ENCODE measurements around the gene DUOX2. TPM values are rescaled to one million over a fixed set of nuclear protein-coding genes. Genes with fewer than 3 reads are reported as not detected.

DUOX2 gene
- total RNA-seq, 4 donors from 2014 or later, result not detected

GRCh38 chr15:45116006-45116481, 2.1 kb upstream of the DUOX2 start:
- DNase-seq (no peak), ATAC-seq (no peak)
- Histone ChIP-seq H3K27me3 (peaks cover 66 to 67% (median 67%) of the 10 kb centered on the region in 3 donors), H3K9me3 (no peaks in the 10 kb centered on the region), H3K4me1 (peaks cover 7 to 15% of the 10 kb centered on the region in 2 donors), H3K36me3 (no peaks in the 10 kb centered on the region), H3K27ac (no peak overlapping the region), H3K4me3 (no peak overlapping the region)
- in situ Hi-C loops (cut with MboI; ENCODE audit: low sequenced_read_pairs in 4 of 4), result no loop called here
- intact Hi-C loops (cut with DNase I; ENCODE audit: low total_unique reads), result no loop called here
- TF ChIP-seq POLR2A (IDR thresholded peaks at IDR 0.05) (no peak), CTCF (IDR thresholded peaks at IDR 0.05 in 4 of 5, conservative IDR thresholded peaks at IDR 0.05 in 1 of 5) (no peak)

- intact Hi-C loops (cut with DNase I; ENCODE audit: low total_unique reads), result no loop called here
Observed at GRCh38 chr15:45115312-45115820, 1.4 kb upstream of the DUOX2 start.

GRCh38 chr15:45114751-45115085, 746 bp upstream of the DUOX2 start:
- Histone ChIP-seq H3K4me3 (no peak overlapping the region), H3K4me1 (peaks cover 7 to 15% of the 10 kb centered on the region in 2 donors), H3K27me3 (peaks cover 73 to 76% (median 75%) of the 10 kb centered on the region in 3 donors), H3K27ac (no peak overlapping the region), H3K36me3 (no peaks in the 10 kb centered on the region), H3K9me3 (no peaks in the 10 kb centered on the region)
- TF ChIP-seq CTCF (IDR thresholded peaks at IDR 0.05 in 4 of 5, conservative IDR thresholded peaks at IDR 0.05 in 1 of 5) (no peak), POLR2A (IDR thresholded peaks at IDR 0.05) (no peak)
- intact Hi-C loops (cut with DNase I; ENCODE audit: low total_unique reads), result no loop called here
- DNase-seq, result no peak
- no peak for ATAC-seq
- in situ Hi-C loops (cut with MboI; ENCODE audit: low sequenced_read_pairs in 4 of 4), result no loop called here

More at GRCh38 chr15:45115312-45115820, 1.4 kb upstream of the DUOX2 start:
- Histone ChIP-seq H3K4me1 (peaks cover 7 to 15% of the 10 kb centered on the region in 2 donors), H3K4me3 (no peak overlapping the region), H3K9me3 (no peaks in the 10 kb centered on the region), H3K36me3 (no peaks in the 10 kb centered on the region), H3K27me3 (peaks cover 66 to 70% (median 69%) of the 10 kb centered on the region in 3 donors), H3K27ac (no peak overlapping the region)
- no peak for DNase-seq
- no peak for ATAC-seq
- TF ChIP-seq POLR2A (IDR thresholded peaks at IDR 0.05) (no peak), CTCF (IDR thresholded peaks at IDR 0.05 in 4 of 5, conservative IDR thresholded peaks at IDR 0.05 in 1 of 5) (no peak)
- in situ Hi-C loops (cut with MboI; ENCODE audit: low sequenced_read_pairs in 4 of 4), result no loop called here

GRCh38 chr15:45113380-45113990, 487 bp downstream of the DUOX2 start:
- in situ Hi-C loops (cut with MboI; ENCODE audit: low sequenced_read_pairs in 4 of 4), result no loop called here
- H3K4me1 ChIP-seq, result peaks cover 7 to 15% of the 10 kb centered on the region in 2 donors
- ATAC-seq (no peak), DNase-seq (no peak)
- no peak overlapping the region for H3K4me3 ChIP-seq
- no peak for TF ChIP-seq CTCF (IDR thresholded peaks at IDR 0.05 in 4 of 5, conservative IDR thresholded peaks at IDR 0.05 in 1 of 5)
- TF ChIP-seq POLR2A (IDR thresholded peaks at IDR 0.05), result no peak
- no peaks in the 10 kb centered on the region for H3K9me3 ChIP-seq
- H3K27ac ChIP-seq, result no peak overlapping the region
- peaks cover 81 to 86% (median 85%) of the 10 kb centered on the region in 3 donors for H3K27me3 ChIP-seq
- H3K36me3 ChIP-seq, result no peaks in the 10 kb centered on the region
- intact Hi-C loops (cut with DNase I; ENCODE audit: low total_unique reads), result no loop called here

All from gastrocnemius medialis (tissue), 4 donors.